Central memory CD4-positive, alpha-beta T cell (primary cell): ENCODE data around the gene DOK5.
"Not testable (repeated sequence)": the region's sequence is repeated elsewhere in the genome, so short reads cannot be mapped to it uniquely, and the experiment has no call there.

ENCODE experiments used
- DNase-seq: peaks from one replicate; pipeline ENCODE4 v3.0.0; 2022
- total RNA-seq, 3 experiments: gene quantifications; one replicate each; lab custom pipeline; 2026; lab: John Stamatoyannopoulos, UW

Gene DOK5
- total RNA-seq = 0 to 1.0 (median 0) reads per million in 3 experiments

GRCh38 chr20:54475334-54476168 is at the start of gene DOK5:
Gene DOK5, plus strand, starts transcription at chr20:54475593. Its CDS starts 354 bp downstream, at chr20:54475947.
- no peak for DNase-seq

- DNase-seq = no peak
Measured at GRCh38 chr20:54429364-54429763, 46.0 kb upstream of the DOK5 start.

GRCh38 chr20:54431156-54431944 is 44.0 kb upstream of the DOK5 start:
- DNase-seq = no peak

GRCh38 chr20:54432966-54433365 is 42.4 kb upstream of the DOK5 start:
- DNase-seq = no peak

GRCh38 chr20:54433636-54434035 is 41.8 kb upstream of the DOK5 start:
- DNase-seq = no peak

- DNase-seq = no peak
Measured at GRCh38 chr20:54434196-54434595, 41.2 kb upstream of the DOK5 start.

- no peak for DNase-seq
Measured at GRCh38 chr20:54435015-54435414, 40.4 kb upstream of the DOK5 start.

GRCh38 chr20:54436410-54436809 is 39.0 kb upstream of the DOK5 start:
- DNase-seq = not testable (repeated sequence)

GRCh38 chr20:54438166-54438565 is 37.2 kb upstream of the DOK5 start:
- DNase-seq = no peak

GRCh38 chr20:54450207-54450606 is 25.2 kb upstream of the DOK5 start:
- DNase-seq = no peak

- no peak for DNase-seq
Measured at GRCh38 chr20:54451171-54451570, 24.2 kb upstream of the DOK5 start.

- no peak for DNase-seq
Measured at GRCh38 chr20:54452277-54452676, 23.1 kb upstream of the DOK5 start.

GRCh38 chr20:54454982-54455381 is 20.4 kb upstream of the DOK5 start:
- no peak for DNase-seq

- DNase-seq = no peak
Measured at GRCh38 chr20:54456423-54456822, 19.0 kb upstream of the DOK5 start.

- no peak for DNase-seq
Measured at GRCh38 chr20:54456961-54457360, 18.4 kb upstream of the DOK5 start.

- no peak for DNase-seq
Measured at GRCh38 chr20:54458219-54458618, 17.2 kb upstream of the DOK5 start.

GRCh38 chr20:54459279-54459678 is 16.1 kb upstream of the DOK5 start:
- DNase-seq = no peak

GRCh38 chr20:54464003-54464402 is 11.4 kb upstream of the DOK5 start:
- no peak for DNase-seq

- DNase-seq = no peak
Measured at GRCh38 chr20:54466127-54466526, 9.3 kb upstream of the DOK5 start.

GRCh38 chr20:54467622-54468021 is 7.8 kb upstream of the DOK5 start:
- no peak for DNase-seq

GRCh38 chr20:54468082-54468481 is 7.3 kb upstream of the DOK5 start:
- DNase-seq = no peak

- no peak for DNase-seq
Measured at GRCh38 chr20:54469293-54469692, 6.1 kb upstream of the DOK5 start.

GRCh38 chr20:54469952-54470351 is 5.4 kb upstream of the DOK5 start:
- no peak for DNase-seq

GRCh38 chr20:54470697-54471096 is 4.7 kb upstream of the DOK5 start:
- no peak for DNase-seq
